HG03045 (cell line): ENCODE data around the gene CAPN11.
"Not testable (repeated sequence)": the region's sequence is repeated elsewhere in the genome, so short reads cannot be mapped to it uniquely, and the experiment has no call there.

ENCODE experiments used
- ATAC-seq: cut with Tn5 transposase; IDR thresholded peaks from one replicate; pipeline ENCODE4 v1.9.1; 2021; ENCODE audit warnings: mild to moderate bottlenecking, moderate library complexity; ENCODE audit not compliant: unreplicated experiment

The CAPN11 gene

DNA sequence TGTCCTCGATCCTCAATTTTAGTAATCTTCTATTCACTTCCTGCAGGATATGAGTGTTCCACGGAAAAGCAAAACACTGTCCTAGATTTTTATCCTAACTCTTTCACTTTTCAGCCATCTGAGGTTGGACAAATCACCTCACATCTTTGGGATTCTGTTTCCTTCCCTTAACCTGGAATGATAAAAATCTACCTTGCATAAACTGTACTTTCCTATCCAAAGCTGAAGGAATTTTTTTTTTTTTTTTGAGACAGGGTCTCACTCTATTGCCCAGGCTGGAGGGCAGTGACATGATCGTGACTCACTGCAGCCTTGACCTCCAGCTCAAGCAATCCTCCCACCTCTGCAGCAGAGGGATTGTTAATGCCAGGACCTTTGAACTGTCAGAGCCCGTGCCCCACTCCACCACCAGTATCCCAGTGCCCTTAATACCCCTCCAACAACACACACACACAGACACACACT, 20.5 kb downstream of the CAPN11 start:
- ATAC-seq, result no peak

DNA sequence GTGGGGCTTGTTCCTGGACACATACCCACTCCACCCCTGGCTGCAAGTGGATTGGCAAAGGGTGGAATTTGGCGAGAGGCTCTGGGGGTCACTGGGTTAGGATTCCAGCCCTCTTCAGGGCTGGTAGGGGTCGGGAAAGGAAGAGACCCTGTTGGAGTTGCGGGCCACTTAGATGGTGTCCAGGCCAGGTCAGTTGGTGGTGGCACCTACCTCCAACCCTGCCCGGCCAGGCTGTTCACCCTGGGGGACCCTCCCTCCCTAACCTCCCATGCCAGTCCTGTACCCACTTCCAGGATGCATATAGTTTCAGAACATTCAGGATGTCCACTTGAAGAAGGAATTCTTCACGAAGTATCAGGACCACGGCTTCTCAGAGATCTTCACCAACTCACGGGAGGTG, 21.0 kb downstream of the CAPN11 start:
- no peak for ATAC-seq

DNA sequence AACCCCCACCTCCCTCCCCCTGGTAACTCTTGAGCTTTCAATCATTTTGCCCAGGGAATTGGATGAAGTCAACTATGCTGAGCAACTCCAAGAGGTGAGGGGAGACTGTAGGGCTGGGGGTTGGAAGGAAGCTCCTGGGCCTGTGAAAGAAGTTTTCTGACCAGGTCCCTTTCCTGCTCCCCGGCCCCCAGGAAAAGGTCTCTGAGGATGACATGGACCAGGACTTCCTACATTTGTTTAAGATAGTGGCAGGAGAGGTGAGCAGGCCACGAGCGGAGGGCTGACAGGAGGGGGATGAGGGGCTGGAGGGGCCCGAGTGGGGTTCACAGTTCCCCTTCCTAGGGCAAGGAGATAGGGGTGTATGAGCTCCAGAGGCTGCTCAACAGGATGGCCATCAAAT, 21.8 kb downstream of the CAPN11 start:
- no peak for ATAC-seq

DNA sequence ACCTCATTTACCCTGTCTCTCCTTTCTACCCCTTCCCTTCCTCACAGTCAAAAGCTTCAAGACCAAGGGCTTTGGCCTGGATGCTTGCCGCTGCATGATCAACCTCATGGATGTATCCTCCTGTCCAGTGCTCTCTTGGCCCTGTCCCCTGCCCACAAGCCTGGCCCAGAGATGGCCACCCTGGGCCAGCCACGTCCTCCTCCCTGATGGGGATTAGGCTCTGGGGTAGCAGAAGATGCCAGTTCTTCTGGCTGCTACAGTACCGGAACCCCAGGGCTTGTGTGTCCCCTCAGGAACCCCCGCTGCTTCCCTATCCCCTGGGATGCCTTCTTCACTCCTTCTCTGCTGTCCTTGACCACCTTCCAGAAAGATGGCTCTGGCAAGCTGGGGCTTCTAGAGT, 22.3 kb downstream of the CAPN11 start:
- no peak for ATAC-seq

DNA sequence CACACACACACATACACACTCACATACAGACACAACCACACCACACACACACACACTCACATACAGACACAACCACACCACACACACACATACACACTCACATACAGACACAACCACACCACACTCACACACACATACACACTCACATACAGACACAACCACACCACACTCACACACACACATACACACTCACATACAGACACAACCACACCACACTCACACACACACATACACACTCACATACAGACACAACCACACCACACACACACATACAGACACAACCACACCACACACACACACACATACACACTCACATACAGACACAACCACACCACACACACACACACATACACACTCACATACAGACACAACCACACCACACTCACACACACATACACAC, 23.2 kb downstream of the CAPN11 start:
- ATAC-seq, result not testable (repeated sequence)

DNA sequence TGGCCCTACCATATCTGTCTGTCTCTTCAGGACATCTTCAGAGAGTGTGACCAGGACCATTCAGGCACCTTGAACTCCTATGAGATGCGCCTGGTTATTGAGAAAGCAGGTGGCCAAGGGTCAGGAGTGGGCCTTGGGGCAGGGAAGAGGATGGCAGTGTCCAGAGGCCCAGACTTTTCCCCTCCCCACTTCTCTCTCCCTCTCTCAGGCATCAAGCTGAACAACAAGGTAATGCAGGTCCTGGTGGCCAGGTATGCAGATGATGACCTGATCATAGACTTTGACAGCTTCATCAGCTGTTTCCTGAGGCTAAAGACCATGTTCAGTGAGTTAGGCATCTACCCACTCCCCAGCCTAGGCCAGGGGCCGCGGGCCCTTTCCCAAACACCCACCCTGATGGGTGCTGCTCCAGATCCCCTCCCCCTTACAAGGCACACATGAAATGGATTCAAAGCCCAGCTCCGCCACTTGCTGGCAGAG, 24.3 kb downstream of the CAPN11 start:
- ATAC-seq, result no peak

DNA sequence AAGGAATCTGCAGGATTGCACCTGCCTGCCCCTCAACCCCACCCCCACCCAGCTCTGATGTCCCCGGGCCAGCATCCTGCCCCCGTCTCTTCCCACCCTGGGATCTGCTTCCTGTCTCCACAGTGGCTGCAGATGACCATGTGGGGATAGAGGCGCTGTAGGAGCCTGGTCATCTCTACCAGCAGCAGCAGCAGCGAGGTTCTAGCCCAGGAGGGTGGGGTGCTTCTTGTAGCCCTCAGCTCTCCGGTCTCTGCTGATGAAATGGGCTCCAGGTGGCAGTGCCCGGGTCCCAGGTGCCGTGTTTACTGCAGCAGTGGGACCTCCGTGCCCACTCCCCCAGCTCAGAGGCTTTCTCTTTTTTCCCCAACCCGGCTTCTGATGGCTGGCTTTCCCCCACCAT, 25.2 kb downstream of the CAPN11 start:
- no peak for ATAC-seq

DNA sequence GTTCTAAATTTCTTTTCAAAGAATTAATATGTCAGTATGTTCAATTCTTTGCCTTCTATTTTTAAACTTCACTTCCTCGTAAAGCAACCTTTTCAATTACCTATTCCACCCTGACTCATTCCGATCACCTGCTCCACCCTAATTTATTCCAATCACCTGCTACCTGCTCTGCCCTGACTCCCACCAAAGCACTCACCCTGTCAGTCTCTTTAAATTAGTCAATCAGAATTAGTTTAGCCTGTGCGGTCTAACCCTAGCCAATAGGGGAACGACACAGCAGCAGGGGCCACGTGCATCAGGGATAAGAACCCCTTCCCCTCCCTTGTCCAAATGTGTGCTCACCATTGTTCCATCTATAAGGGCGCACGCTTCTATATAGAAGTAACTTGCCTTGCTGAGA, 26.7 kb downstream of the CAPN11 start:
- not testable (repeated sequence) for ATAC-seq

DNA sequence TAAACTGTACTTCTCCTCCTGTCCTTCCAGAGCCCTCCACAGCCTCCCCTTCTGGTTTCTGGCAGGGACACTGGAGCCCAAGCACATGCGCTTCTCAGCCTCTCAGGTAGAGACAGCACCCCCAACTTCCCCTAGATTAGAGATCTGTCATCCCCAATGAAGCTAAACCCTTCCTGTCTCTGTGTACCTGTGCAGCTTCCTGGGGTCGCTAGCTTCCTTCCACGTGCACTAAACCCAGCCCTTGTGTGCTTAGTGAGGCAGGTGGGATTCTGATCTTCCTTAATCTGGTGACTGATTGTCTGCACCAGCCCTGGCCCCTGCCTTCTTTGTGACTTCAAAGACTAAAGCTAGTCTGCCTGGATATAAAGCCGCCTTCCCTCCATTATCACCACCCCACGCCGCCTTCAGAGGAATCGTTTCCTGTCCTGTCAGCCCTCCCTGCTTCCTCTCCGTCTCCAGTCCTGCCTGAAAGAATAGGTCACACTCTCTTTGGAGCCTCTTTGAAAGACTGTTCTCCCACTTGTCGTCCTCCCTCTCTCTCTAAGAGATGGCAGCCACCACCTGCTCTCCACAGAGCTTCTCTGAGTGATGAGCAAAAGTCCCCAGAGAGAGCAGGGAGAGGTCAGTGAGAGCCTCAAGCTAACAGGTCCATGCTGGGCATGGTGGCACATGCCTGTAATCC, 27.5 kb downstream of the CAPN11 start:
- ATAC-seq, result no peak

DNA sequence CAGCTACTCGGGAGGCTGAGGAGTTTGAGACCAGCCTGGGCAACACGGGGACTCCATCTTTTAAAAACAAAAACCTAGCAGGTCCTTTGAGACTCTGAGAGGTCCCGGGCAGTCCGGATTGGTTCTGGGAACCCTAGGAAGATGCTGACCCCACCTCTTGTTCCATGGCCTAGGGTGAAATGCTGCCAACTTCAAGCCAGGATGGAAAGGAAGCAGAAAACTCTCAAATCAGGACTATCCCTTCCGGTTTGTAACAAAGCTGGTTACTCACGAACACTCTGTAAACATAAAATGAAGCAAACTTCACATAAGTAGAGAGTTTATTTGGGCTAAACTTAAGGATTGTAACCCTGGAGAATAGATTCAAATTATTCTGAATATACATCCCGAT, 28.0 kb downstream of the CAPN11 start:
- ATAC-seq, result no peak

DNA sequence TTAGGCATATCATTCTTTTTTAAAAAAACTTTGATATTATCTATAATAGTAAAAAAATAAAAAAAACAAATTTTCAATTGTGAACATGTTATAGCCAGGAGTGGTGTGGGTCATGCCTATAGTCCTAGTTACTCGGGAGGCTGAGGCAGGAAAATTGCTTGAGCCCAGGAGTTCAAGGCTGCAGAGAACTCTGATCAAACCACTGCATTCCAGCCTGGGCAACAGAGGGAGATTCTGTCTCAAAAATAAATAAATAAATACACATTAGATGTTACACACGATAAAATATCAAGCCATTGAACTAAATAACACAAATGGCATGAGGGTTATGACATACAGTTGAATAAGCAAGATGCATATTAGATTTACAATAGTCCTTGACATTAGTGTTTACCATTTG, 30.2 kb downstream of the CAPN11 start:
- no peak for ATAC-seq

DNA sequence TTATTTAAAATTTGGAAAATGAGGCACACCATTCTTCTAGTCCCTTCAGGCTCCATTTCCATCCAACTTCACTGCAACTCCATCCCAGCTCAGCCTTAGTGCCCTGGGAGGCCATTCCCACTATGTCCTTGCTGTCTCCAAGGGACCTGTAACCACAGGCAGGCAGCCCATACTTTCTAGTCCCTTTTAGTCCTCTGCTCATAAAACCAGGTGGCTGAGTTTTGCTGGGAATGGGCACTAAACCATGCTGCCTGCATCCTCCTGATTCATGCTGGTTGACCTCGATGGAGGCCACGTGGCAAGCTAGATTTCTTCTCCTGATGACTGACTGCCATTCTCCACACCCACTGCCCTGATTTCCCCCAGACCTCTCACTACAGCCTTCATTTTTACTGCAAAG, 30.6 kb downstream of the CAPN11 start:
- no peak for ATAC-seq

DNA sequence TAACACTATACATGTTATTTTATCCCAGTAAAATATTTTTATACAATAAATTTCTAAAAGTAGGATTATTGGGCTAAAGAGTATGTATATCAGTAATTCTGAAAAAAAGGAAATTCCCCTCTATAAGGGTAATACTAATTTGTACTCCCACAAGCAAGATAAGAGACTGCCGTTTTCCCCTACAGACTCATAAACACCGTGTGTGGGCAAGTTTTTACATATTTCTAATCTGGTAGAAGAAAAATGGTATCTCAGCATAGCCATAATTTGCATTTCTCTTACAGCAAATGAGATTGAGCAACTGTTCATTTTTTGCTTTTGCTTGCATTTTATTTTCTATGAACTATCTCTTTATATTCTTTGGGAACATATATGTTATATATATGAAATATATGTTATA, 32.1 kb downstream of the CAPN11 start:
- ATAC-seq, result peak; percentile 73

DNA sequence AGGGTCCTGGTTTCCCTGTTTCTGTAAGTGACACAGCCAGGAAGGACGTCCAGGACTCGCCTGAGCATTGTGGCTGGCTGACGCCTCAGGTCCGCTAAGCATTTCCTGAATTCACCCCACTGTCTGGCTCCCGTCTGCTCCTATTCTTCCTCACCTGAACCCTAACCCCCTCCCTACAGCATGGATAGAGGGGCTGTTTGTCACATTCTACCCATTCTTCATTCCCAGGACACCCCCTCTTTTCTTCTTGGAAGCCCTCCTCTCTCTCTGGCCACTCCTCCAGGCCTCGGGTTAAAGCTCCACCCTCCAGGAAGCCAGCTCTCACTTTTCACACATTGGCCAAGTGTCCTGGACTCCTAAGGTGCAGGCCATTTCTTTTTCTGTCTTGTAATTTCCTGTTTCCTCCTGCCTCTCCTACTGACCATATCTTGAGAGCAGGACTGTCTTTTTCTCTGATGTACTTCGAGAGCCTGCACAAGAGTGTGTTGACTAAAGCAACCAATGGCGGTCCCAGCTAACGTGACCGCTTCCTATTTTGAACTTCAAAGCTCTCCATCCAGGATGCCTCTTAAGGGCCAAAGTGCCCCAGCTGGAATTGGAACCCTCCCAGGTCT, 33.9 kb downstream of the CAPN11 start:
- no peak for ATAC-seq

DNA sequence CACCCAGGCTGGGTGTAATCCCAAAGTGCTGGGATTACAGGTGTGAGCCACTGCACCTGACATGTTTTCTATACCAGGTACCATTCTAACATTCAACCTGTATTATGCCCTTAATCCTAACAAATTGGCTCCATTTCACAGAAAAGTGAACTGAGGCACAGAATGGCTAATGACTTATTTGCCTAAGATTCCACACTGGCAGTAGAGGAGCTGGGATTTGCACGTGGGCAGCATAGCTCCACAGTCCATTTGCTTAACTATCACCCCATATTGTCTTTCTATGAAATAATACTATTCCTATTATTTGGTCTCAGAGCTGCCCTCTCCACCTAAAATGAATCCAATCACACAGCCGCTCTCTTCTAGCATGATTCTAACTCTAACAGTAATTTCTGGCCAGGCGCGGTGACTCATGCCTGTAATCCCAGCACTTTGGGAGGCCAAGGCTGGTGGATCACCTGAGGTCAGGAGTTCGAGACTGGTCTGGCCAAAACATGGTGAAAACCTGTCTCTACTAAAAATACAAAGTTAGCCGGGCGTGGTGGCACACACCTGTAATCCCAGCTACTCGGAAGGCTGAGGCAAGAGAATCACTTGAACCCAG, 34.8 kb downstream of the CAPN11 start:
- ATAC-seq, result no peak

DNA sequence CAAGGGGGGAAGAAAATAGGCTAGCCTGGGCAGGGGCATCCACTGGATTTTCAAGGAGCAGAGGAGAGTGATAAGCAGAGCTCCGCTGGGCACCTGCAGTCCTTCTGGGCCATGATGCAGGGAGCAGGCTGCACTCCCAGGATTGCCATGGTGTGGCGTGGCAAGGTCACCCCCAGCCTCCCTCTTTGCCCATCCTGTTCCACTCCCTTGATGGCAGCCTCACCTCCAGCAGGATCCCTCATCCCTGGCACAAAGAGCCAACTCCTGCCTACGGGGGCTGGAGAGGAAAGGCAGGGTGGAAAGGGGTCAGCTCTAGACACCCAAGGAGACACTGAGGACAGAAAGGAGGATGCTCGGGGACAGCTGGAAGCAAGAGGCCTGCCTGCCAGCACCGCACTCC, 35.7 kb downstream of the CAPN11 start:
- ATAC-seq, result no peak

DNA sequence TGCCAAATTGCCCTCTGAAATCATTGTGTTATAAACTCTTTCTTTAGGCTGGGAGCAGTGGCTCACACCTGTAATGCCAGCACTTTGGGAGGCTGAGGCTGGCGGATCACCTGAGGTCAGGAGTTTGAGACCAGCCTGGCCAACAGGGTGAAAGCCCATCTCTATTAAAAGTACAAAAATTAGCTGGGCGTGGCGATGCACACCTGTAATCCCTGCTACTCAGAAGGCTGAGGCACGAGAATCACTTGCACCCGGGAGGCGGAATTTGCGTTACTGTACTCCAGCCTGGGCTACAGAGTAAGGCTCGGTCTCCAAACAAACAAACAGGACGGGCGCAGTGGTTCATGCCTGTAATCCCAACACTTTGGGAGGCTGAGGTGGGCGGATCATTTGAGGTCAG, 37.7 kb downstream of the CAPN11 start:
- not testable (repeated sequence) for ATAC-seq

DNA sequence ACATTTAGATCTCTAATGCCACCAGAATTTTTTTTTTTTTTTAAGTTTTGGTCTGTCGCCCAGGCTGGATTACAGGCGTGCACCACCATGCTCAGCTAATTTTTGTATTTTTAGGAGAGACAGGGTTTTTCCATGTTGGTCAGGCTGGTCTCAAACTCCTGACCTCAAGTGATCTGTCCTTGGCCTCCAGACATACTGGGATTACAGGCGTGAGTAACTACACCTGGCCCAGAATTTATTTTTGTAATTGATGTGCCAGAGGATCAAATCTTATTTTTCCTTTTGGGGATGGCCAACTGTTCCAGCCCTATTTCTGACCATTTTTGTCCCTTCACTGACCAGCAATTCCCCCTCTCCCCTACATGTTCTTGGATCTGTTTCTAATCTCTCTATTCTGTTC, 40.1 kb downstream of the CAPN11 start:
- ATAC-seq, result no peak

DNA sequence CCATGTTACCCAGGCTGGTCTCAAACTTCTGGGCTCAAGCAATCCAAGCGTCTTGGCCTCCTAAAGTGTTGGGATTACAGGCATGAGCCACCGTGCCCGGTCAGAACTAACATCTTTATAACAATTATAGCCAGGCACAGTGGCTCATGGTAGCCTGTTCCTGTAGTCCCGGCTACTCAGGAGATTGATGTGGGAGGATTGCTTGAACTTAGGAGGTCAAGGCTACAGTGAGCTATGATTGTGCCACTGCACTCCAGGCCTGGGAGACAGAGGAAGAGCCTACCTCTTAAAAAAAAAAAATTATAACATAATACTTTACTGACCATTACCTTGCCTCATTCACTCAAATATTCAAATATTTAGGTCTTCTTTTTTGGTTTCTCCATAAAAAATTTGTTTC, 41.3 kb downstream of the CAPN11 start:
- no peak for ATAC-seq

DNA sequence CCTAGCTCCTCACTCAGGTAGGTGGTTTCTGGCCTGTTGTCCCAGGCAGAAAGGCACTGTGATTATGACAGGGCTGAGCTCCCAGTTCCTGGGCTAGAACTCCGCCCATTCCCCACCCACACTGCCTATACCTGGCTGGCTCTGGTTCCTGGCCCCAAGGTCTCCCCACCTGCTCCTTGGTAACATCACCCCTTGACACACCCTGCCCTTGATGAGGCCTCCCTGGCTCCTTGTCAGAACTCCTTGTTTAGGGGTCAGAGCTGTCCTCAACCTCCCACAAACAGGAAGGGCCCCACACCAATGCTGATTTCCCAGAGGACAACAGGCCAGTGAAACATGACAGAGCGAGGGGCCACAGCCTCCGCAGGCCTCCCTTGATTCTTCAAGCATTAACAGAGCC, 42.6 kb downstream of the CAPN11 start:
- no peak for ATAC-seq

DNA sequence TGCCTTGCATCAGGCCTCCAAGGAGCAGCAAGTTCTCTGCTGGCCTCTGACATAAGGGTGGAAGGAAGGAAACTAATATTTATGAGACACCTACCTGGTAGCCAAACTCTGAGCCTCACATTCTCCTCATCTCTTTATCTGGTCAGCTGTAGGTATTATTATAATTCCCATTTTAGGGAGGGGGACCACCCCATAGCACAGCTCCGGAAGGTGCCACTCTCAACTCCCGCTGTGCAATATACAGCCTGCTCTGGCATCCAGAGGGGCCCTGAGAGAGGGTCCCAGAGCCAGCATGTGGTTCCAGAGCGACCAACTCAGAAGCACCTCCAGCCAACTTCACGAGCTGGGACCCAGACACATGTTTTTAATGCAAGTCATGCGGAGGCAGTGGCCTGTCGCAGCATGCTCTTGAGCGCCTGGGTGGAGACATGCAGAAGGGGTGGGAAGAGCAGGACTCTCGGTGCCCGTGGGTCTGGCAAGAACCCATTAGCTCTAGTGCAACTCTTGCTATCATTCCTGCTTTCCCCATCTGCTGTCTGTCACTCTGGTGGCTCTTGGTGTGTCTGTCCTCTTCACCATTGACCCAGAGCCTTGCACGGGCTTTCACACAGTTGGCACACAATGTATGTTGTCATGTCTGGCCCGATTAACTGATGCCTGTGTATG, 43.2 kb downstream of the CAPN11 start:
- ATAC-seq, result no peak
